Brain pericyte (primary cell): ENCODE results near the gene ZNF14.
"Not testable (repeated sequence)": the region's sequence is repeated elsewhere in the genome, so short reads cannot be mapped to it uniquely, and the experiment has no call there.

ENCODE experiments used
- DNase-seq: peaks from one replicate; pipeline ENCODE4 v3.0.0-alpha.2; 2012; ENCODE audit warnings: low read depth, low spot score

Gene ZNF14

DNA sequence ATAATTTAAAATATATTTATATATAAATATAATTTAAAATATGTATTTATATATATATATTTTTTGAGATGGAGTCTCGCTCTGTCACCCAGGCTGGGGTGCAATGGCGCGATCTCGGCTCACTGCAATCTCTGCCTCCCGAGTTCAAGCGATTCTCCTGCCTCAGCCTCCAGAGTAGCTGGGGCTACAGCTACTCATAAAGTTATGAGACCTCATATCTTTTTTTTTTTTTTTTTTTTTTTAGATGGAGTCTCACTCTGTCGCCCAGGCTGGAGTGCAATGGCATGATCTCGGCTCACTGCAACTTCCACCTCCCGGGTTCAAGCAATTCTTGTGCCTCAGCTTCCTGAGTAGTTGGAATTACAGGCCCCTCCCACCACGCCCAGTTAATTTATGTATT is 43.9 kb downstream of the ZNF14 start:
- DNase-seq: not testable (repeated sequence)

- DNase-seq: no peak
These were observed 45.8 kb downstream of the ZNF14 start for GRCh38 chr19:19687090-19687489.

- no peak for DNase-seq
These were observed 46.3 kb downstream of the ZNF14 start for GRCh38 chr19:19686580-19686979.

DNA sequence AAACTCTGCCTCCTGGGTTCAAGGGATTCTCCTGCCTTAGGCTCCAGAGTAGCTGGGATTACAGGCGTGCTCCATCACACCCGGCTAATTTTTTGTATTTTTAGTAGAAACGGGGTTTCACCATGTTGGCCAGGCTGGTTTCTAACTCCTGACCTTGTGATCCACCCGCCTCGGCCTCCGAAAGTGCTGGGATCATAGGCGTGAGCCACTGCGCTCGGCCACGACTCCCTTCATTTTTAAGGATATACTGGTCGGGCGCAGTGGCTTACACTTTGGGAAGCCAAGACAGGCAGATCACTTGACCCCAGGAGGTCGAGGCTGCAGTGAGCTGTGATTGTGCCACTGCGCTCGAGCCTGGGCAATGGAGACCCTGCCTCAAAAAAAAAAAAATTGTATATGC is 46.8 kb downstream of the ZNF14 start:
- not testable (repeated sequence) for DNase-seq

DNA sequence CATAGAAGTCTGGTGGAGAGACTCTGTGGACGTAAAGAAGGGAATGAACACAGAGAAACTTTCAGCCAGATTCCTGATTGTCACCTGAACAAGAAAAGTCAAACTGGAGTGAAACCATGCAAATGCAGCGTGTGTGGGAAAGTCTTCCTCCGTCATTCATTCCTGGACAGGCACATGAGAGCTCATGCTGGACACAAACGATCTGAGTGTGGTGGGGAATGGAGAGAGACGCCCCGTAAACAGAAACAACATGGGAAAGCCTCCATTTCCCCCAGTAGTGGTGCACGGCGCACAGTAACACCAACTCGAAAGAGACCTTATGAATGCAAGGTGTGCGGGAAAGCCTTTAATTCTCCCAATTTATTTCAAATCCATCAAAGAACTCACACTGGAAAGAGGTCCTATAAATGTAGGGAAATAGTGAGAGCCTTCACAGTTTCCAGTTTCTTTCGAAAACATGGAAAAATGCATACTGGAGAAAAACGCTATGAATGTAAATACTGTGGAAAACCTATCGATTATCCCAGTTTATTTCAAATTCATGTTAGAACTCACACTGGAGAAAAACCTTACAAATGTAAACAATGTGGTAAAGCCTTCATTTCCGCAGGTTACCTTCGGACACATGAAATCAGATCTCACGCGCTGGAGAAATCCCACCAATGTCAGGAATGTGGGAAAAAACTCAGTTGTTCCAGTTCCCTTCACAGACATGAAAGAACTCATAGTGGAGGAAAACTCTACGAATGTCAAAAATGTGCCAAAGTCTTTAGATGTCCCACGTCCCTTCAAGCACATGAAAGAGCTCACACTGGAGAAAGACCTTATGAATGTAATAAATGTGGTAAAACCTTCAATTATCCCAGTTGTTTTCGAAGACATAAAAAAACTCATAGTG is 53.5 kb downstream of the ZNF14 start:
- DNase-seq: no peak

- no peak for DNase-seq
These were observed 55.3 kb downstream of the ZNF14 start for GRCh38 chr19:19677579-19677978.

DNA sequence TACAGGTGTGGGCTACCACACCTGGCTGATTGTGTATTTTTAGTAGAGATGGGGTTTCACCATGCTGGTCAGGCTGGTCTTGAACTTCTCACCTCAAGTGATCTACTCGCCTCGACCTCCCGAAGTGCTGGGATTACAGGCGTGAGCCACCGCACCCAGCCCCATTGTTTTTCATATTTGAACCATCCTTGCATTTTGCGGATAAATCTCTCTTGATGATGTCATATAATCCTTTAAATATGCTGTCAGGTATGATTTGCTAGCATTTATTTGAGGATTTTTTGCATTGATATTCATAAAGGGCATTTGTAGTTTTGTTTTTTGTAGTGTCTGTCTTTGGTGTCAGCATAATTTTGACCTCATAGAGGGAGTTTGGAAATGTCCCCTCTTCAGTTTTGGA is 58.6 kb downstream of the ZNF14 start:
- no peak for DNase-seq

DNA sequence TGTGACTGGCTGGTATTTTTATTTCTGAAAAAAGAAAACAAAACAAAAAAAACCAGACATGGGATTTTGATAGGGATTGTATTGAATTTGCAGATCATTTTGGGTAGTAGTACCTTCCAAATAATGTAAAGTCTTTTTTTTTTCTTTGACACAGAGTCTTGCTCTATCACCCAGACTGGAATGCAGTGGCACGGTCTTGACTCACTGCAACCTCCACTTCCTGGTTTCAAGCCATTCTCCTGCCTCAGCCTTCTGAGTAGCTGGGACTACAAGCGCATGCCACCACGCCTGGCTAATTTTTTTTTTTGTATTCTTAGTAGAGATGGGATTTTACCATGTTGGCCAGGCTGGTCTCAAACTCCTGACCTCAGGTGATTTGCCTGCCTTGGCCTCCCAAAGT is 60.1 kb downstream of the ZNF14 start:
- DNase-seq: no peak

- DNase-seq: no peak
These were observed 62.8 kb downstream of the ZNF14 start for GRCh38 chr19:19670070-19670551.

- peak; percentile 47 for DNase-seq
These were observed 64.5 kb downstream of the ZNF14 start, which contains the start of gene ZNF101 for GRCh38 chr19:19668230-19669012. Gene ZNF101, plus strand, starts transcription at chr19:19668839. Its CDS starts 125 bp downstream, at chr19:19668964.

DNA sequence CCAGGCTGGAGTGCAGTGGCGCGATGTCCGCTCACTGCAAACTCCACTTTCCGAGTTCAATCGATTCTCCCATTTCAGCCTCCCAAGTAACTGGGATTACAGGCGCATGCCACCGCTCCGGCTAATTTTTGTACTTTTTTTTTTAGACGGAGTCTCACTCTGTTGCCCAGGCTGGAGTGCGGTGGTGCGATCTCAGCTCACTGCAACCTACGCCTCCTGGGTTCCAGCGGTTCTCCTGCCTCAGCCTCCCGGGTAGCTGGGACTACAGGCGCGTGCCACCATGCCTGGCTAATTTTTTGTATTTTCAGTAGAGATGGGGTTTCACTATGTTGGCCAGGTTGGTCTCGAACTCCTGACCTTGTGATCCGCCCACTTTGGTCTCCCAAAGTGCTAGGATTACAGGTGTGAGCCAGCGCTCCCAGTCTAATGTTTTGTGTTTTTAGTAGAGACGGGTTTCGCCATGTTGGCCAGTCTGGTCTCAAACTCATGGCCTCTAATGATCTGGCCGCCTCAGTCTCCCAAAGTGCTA is 67.4 kb downstream of the ZNF14 start:
- DNase-seq: not testable (repeated sequence)

GRCh38 chr19:19663256-19664120 is 69.4 kb downstream of the ZNF14 start, which contains the start of gene ATP13A1:
Gene ATP13A1, minus strand, starts transcription at chr19:19663676. Its CDS starts 10 bp downstream, at chr19:19663666.
- DNase-seq: peak; percentile 92

DNA sequence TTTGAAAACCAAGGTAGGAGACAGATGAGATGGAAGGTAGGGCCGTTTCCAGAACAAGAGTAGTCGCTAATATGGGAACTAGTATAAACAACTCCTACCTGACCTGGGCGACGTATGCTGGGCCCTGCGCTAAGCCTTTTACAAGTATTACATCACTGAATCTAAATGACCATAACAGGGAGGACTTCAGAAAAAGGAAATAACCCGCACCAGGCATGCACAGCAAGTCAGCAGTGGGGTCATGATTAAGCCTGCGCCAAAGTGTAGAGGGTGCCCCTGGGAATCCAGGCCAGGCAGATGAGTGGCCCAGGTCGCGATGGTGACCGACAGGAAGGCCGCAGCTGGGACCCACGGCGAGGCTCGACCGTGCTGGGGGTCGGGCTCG is 70.0 kb downstream of the ZNF14 start:
- no peak for DNase-seq

DNA sequence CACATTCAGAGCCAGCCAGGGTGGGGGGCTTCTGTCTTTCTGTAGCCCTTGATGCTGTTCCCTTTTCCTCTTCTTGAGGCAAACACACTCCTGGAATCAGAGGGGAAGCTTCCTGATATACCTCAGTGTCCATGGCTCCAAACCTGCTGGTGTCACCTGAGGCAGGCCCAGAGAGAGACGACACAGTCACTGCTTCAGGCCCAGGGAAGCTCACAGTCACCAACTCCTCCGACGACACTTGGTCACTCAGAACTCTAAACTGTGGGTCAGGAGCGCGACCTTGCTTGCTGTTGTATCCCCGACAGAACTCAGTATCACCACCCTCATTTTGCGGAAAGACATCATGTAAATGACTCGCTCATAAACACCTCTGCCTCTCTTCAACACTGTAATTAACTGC is 70.6 kb downstream of the ZNF14 start:
- DNase-seq: no peak

GRCh38 chr19:19661675-19662251 is 71.1 kb downstream of the ZNF14 start:
- no peak for DNase-seq

GRCh38 chr19:19661141-19661674 is 71.7 kb downstream of the ZNF14 start:
- DNase-seq: no peak
